Lower leg skin (tissue), 3 donors: ENCODE data around the gene PNCK.

Source experiments
- CTCF ChIP-seq, 3 donors: fragments of 450-650 bp; IDR thresholded peaks; one replicate each; pipeline ENCODE4 v1.5.1; 2016; ENCODE audit warnings: antibody characterized with exemption in 3 of 3, mild to moderate bottlenecking in 3 of 3, moderate library complexity in 2 of 3
- POLR2A ChIP-seq, 2 donors: fragments of 450-650 bp; IDR thresholded peaks; one replicate each; pipeline ENCODE4 v1.6.1; 2016 to 2017; ENCODE audit warnings: antibody characterized with exemption in 2 of 2, mild to moderate bottlenecking in 1 of 2, moderate library complexity in 1 of 2

DNA sequence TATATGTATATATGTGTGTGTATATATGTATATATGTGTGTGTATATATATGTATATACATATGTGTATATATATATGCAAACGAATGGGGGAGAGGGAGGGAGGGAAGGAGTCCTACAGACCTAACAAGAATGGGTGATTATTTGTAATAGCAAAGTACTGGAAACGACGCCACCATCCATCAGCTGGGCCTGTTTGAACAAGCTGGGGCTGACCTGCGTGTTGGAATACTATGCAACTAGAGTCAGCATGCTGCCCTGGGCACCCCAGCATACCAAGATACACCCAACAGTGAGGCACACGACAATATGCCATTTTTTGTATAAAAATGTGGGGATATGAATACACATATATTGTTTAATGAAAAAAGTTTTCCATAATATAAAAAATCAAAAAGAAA is 53.0 kb downstream of the PNCK start:
- TF ChIP-seq CTCF (IDR thresholded peaks at IDR 0.05) = no peak
- TF ChIP-seq POLR2A (IDR thresholded peaks at IDR 0.05) = no peak
